Mucosa of rectum (tissue), 2 donors: Measurements from ENCODE around the gene STK24.
A peak's percentile ranks its signal among the peaks of the same experiment; 100 is the strongest.

ENCODE experiments used
- H3K27ac ChIP-seq, 2 donors: one replicate each; pipeline ENCODE4 v1.7.0; 2013; ENCODE audit warnings: inconsistent platforms in 2 of 2, low read depth in 2 of 2, low read length in 2 of 2
- H3K27me3 ChIP-seq, 2 donors: one replicate each; pipeline ENCODE4 v1.7.0; 2013; ENCODE audit warnings: low read length in 2 of 2; ENCODE audit not compliant: control insufficient read depth in 2 of 2, insufficient read depth in 2 of 2
- H3K36me3 ChIP-seq, 2 donors: one replicate each; pipeline ENCODE4 v1.7.0; 2013; ENCODE audit warnings: low read length in 2 of 2; ENCODE audit not compliant: control insufficient read depth in 2 of 2, insufficient read depth in 2 of 2
- H3K4me1 ChIP-seq, 2 donors: one replicate each; pipeline ENCODE4 v1.7.0; 2013; ENCODE audit warnings: low read length in 2 of 2, mild to moderate bottlenecking in 1 of 2; ENCODE audit not compliant: control insufficient read depth in 2 of 2, insufficient read depth in 2 of 2
- H3K4me3 ChIP-seq, 2 donors: one replicate each; pipeline ENCODE4 v1.7.0; 2013; ENCODE audit warnings: low read length in 2 of 2
- H3K9ac ChIP-seq, 2 donors: one replicate each; pipeline ENCODE4 v1.7.0; 2013; ENCODE audit warnings: low read length in 2 of 2, low read depth in 1 of 2, mild to moderate bottlenecking in 1 of 2
- H3K9me3 ChIP-seq, 2 donors: one replicate each; pipeline ENCODE4 v1.7.0; 2013; ENCODE audit warnings: low read length in 2 of 2; ENCODE audit not compliant: control insufficient read depth in 2 of 2
- donor health status: healthy.
- donor health status: Normal muscosa, but diverticular disease.

STK24 gene

GRCh38 chr13:98542568-98543377 is 34.1 kb downstream of the STK24 start:
- no peaks in the 10 kb centered on the region for H3K9me3 ChIP-seq
- H3K36me3 ChIP-seq, result peaks cover 0 to 1% of the 10 kb centered on the region in 2 donors
- peak overlapping the region in 1 of 2 donors; percentile 34 for H3K9ac ChIP-seq
- peak overlapping the region; percentile 15 to 55 for H3K4me3 ChIP-seq
- no peaks in the 10 kb centered on the region for H3K27me3 ChIP-seq
- H3K27ac ChIP-seq, result peak overlapping the region; percentile 35 to 67
- H3K4me1 ChIP-seq, result peaks cover 36 to 38% of the 10 kb centered on the region in 2 donors

- Histone ChIP-seq H3K27ac (peak overlapping the region in 1 of 2 donors; percentile 67), H3K9me3 (no peaks in the 10 kb centered on the region), H3K4me1 (peaks cover 36 to 38% of the 10 kb centered on the region in 2 donors), H3K4me3 (peak overlapping the region in 1 of 2 donors; percentile 7), H3K36me3 (peaks cover 0 to 6% of the 10 kb centered on the region in 2 donors), H3K9ac (no peak overlapping the region), H3K27me3 (no peaks in the 10 kb centered on the region)
These were observed 35.2 kb downstream of the STK24 start for GRCh38 chr13:98541701-98542203.

- Histone ChIP-seq H3K9me3 (no peaks in the 10 kb centered on the region), H3K9ac (no peak overlapping the region), H3K27me3 (no peaks in the 10 kb centered on the region), H3K4me1 (peaks cover 36 to 42% of the 10 kb centered on the region in 2 donors), H3K36me3 (peaks cover 0 to 6% of the 10 kb centered on the region in 2 donors), H3K4me3 (no peak overlapping the region), H3K27ac (peak overlapping the region in 1 of 2 donors; percentile 61)
These were observed 35.7 kb downstream of the STK24 start for GRCh38 chr13:98541191-98541590.

GRCh38 chr13:98540476-98540875 is 36.4 kb downstream of the STK24 start:
- Histone ChIP-seq H3K9ac (no peak overlapping the region), H3K9me3 (no peaks in the 10 kb centered on the region), H3K4me3 (no peak overlapping the region), H3K27ac (no peak overlapping the region), H3K36me3 (peaks cover 0 to 6% of the 10 kb centered on the region in 2 donors), H3K27me3 (no peaks in the 10 kb centered on the region), H3K4me1 (peaks cover 38 to 45% of the 10 kb centered on the region in 2 donors)

GRCh38 chr13:98539666-98540065 is 37.2 kb downstream of the STK24 start:
- Histone ChIP-seq H3K27ac (no peak overlapping the region), H3K4me1 (peaks cover 39 to 45% of the 10 kb centered on the region in 2 donors), H3K9ac (no peak overlapping the region)

GRCh38 chr13:98538876-98539275 is 38.0 kb downstream of the STK24 start:
- Histone ChIP-seq H3K4me3 (no peak overlapping the region), H3K9ac (no peak overlapping the region), H3K36me3 (peaks cover 0 to 7% of the 10 kb centered on the region in 2 donors), H3K9me3 (no peaks in the 10 kb centered on the region), H3K27me3 (no peaks in the 10 kb centered on the region), H3K27ac (no peak overlapping the region), H3K4me1 (peaks cover 35 to 39% of the 10 kb centered on the region in 2 donors)

More at GRCh38 chr13:98539666-98540065, 37.2 kb downstream of the STK24 start:
- Histone ChIP-seq H3K9me3 (no peaks in the 10 kb centered on the region), H3K27me3 (no peaks in the 10 kb centered on the region), H3K4me3 (no peak overlapping the region), H3K36me3 (peaks cover 0 to 6% of the 10 kb centered on the region in 2 donors)

GRCh38 chr13:98537740-98538139 is 39.2 kb downstream of the STK24 start:
- peaks cover 0 to 10% of the 10 kb centered on the region in 2 donors for H3K36me3 ChIP-seq
- no peak overlapping the region for H3K27ac ChIP-seq
- no peak overlapping the region for H3K4me3 ChIP-seq
- no peak overlapping the region for H3K9ac ChIP-seq
- H3K27me3 ChIP-seq, result no peaks in the 10 kb centered on the region
- H3K9me3 ChIP-seq, result no peaks in the 10 kb centered on the region
- H3K4me1 ChIP-seq, result peaks cover 24 to 30% of the 10 kb centered on the region in 2 donors

GRCh38 chr13:98537306-98537705 is 39.6 kb downstream of the STK24 start:
- peaks cover 0 to 10% of the 10 kb centered on the region in 2 donors for H3K36me3 ChIP-seq
- no peak overlapping the region for H3K27ac ChIP-seq
- no peaks in the 10 kb centered on the region for H3K27me3 ChIP-seq
- H3K4me3 ChIP-seq, result no peak overlapping the region
- H3K9ac ChIP-seq, result no peak overlapping the region
- H3K4me1 ChIP-seq, result peaks cover 20 to 26% of the 10 kb centered on the region in 2 donors
- H3K9me3 ChIP-seq, result no peaks in the 10 kb centered on the region

GRCh38 chr13:98536729-98537128 is 40.2 kb downstream of the STK24 start:
- no peaks in the 10 kb centered on the region for H3K9me3 ChIP-seq
- no peak overlapping the region for H3K27ac ChIP-seq

More at GRCh38 chr13:98536729-98537128, 40.2 kb downstream of the STK24 start:
- H3K9ac ChIP-seq, result no peak overlapping the region
- H3K36me3 ChIP-seq, result peaks cover 0 to 10% of the 10 kb centered on the region in 2 donors
- H3K4me1 ChIP-seq, result peaks cover 17 to 21% of the 10 kb centered on the region in 2 donors
- H3K27me3 ChIP-seq, result no peaks in the 10 kb centered on the region
- no peak overlapping the region for H3K4me3 ChIP-seq
